B cell (primary cell): Measurements from ENCODE around the gene KLHDC8B.
A peak's percentile ranks its signal among the peaks of the same experiment; 100 is the strongest.

ENCODE experiments used
- EZH2 ChIP-seq: IDR thresholded peaks from 2 replicates; pipeline ENCODE4 v1.6.1; 2012; ENCODE audit warnings: borderline replicate concordance, low read depth, mild to moderate bottlenecking, moderate library complexity, low read length; ENCODE audit not compliant: insufficient read depth, poor library complexity, severe bottlenecking
- TF ChIP-seq, protein P1 (sequence below): fragments of 200-600 bp; IDR thresholded peaks from one replicate; pipeline ENCODE4 v1.8.0; 2022; ENCODE audit warnings: antibody characterized with exemption, mild to moderate bottlenecking

DNA sequence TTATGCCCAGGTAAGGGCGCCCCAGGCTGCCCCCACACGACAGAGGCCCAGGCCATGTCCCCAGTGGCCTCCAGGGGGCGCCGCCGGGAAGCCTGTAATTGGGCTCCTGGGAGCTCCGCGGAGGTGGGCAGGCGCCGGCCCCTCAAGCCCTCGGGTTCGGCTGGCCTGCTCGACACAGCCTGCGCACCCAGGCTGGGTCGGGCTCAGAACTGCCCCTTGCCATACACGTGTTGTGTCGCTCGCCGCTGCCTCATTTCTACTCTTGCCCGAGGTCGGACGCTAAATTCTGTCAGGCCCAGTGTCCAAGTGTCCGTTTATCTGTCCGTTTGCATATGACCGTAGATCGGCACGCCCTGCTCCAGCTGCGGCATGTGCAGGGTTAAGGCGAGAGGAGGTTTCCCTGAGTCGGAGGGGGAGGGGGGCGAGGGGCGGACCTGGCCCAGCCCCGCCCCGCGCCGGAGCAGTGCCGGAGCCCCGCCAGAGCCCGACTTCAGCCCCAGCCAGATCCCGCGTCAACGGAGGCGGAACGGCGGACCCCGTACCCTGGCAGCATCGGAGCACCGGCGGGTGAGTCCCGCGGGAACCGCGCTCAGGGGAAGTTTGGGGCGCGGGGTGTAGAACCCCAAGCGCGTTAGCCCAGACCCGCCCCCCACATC lies at the start of gene KLHDC8B:
- TF ChIP-seq, protein P1, sequence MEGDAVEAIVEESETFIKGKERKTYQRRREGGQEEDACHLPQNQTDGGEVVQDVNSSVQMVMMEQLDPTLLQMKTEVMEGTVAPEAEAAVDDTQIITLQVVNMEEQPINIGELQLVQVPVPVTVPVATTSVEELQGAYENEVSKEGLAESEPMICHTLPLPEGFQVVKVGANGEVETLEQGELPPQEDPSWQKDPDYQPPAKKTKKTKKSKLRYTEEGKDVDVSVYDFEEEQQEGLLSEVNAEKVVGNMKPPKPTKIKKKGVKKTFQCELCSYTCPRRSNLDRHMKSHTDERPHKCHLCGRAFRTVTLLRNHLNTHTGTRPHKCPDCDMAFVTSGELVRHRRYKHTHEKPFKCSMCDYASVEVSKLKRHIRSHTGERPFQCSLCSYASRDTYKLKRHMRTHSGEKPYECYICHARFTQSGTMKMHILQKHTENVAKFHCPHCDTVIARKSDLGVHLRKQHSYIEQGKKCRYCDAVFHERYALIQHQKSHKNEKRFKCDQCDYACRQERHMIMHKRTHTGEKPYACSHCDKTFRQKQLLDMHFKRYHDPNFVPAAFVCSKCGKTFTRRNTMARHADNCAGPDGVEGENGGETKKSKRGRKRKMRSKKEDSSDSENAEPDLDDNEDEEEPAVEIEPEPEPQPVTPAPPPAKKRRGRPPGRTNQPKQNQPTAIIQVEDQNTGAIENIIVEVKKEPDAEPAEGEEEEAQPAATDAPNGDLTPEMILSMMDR, result peak; percentile 95
- no peak for TF ChIP-seq EZH2
